KMS-11 (cell line): Measurements from ENCODE around the gene PER1.

Experiments
- H2AFZ ChIP-seq: fragments of 200-600 bp; sonication (generic); 2 replicates; pipeline ENCODE4 v1.6.1; 2016; ENCODE audit warnings: antibody characterized with exemption, mixed run types, low read depth
- H3K27ac ChIP-seq: fragments of 200-600 bp; sonication (generic); 2 replicates; pipeline ENCODE4 v1.6.1; 2016; ENCODE audit warnings: mild to moderate bottlenecking, mixed run types
- H3K27me3 ChIP-seq: fragments of 200-600 bp; sonication (generic); 2 replicates; pipeline ENCODE4 v1.6.1; 2017; ENCODE audit warnings: mild to moderate bottlenecking, low read depth, mixed run types, moderate library complexity; ENCODE audit not compliant: insufficient read depth
- H3K36me3 ChIP-seq: fragments of 200-600 bp; sonication (generic); 2 replicates; pipeline ENCODE4 v1.6.1; 2017; ENCODE audit warnings: mild to moderate bottlenecking, mixed run types; ENCODE audit not compliant: insufficient read depth
- H3K4me1 ChIP-seq: fragments of 200-600 bp; sonication (generic); 2 replicates; pipeline ENCODE4 v1.6.1; 2016; ENCODE audit warnings: mild to moderate bottlenecking, low read depth, mixed run types; ENCODE audit not compliant: poor library complexity, severe bottlenecking
- H3K4me2 ChIP-seq: fragments of 200-600 bp; sonication (generic); 2 replicates; pipeline ENCODE4 v1.7.0; 2016; ENCODE audit warnings: mild to moderate bottlenecking, mixed run types
- H3K4me3 ChIP-seq: fragments of 200-600 bp; sonication (generic); IDR thresholded peaks from 2 replicates; pipeline ENCODE4 v1.6.1; 2017; ENCODE audit warnings: low read depth, low read length, mixed read lengths; ENCODE audit not compliant: insufficient read depth
- H3K79me2 ChIP-seq: fragments of 200-600 bp; sonication (generic); 2 replicates; pipeline ENCODE4 v1.6.1; 2016; ENCODE audit warnings: low read depth, mixed run types; ENCODE audit not compliant: insufficient read depth
- H3K9ac ChIP-seq: fragments of 200-600 bp; sonication (generic); 2 replicates; pipeline ENCODE4 v1.6.1; 2016; ENCODE audit warnings: mild to moderate bottlenecking, mixed run types
- H4K20me1 ChIP-seq: fragments of 200-600 bp; sonication (generic); 2 replicates; pipeline ENCODE4 v1.6.1; 2016; ENCODE audit warnings: mild to moderate bottlenecking, mixed run types; ENCODE audit not compliant: insufficient read depth
- TF ChIP-seq, protein P1 (sequence below): fragments of 200-600 bp; sonication (generic); conservative IDR thresholded peaks from 2 replicates; pipeline ENCODE4 v1.6.1; 2017; ENCODE audit warnings: low read depth, mild to moderate bottlenecking, antibody characterized with exemption, low read length, moderate library complexity, mixed read lengths

PER1 gene

DNA sequence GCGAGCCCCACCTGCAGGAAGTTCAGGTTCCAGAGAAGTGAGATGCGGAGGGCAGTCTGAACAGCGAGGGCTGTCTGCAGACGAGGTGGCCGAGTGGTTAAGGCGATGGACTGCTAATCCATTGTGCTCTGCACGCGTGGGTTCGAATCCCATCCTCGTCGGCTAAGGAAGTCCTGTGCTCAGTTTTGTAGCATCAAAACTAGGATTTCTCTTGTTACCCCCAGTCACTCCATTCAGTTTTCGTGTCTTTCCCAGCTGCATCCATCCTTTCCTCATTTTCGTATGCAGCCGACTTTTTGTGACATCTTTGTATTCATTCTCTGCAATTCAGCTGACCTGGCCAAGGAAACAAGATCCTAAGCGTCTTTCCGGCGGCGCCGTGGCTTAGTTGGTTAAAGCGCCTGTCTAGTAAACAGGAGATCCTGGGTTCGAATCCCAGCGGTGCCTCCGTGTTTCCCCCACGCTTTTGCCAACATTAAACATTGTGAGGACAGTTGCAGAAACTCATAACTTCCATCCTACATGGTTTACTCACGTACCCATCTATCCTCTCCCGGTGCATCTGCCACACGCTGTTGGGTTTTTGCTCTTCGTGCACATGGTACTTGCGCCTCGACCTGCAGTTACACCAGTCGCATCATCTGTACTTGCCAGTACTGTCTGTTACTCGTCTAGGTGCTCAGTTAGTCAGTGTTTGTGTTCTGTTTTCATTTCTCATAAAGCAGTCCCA is 34.7 kb upstream of the PER1 start:
- peak overlapping the region; percentile 88 for H3K27ac ChIP-seq
- H3K79me2 ChIP-seq: no peaks in the 10 kb centered on the region

GRCh38 chr17:8186446-8186786 is 34.2 kb upstream of the PER1 start:
- peak overlapping the region; percentile 41; the same call in 1 of the 2 replicates for H3K9ac ChIP-seq
- no peaks in the 10 kb centered on the region for H4K20me1 ChIP-seq
- peaks cover 9% of the 10 kb centered on the region for H3K4me1 ChIP-seq
- H3K27me3 ChIP-seq: no peaks in the 10 kb centered on the region
- H2AFZ ChIP-seq: peak overlapping the region; percentile 87
- H3K79me2 ChIP-seq: no peaks in the 10 kb centered on the region
- H3K4me3 ChIP-seq: no peak overlapping the region
- peak overlapping the region; percentile 76 for H3K27ac ChIP-seq
- H3K36me3 ChIP-seq: no peaks in the 10 kb centered on the region
- peak overlapping the region; percentile 17; the same call in 1 of the 2 replicates for H3K4me2 ChIP-seq
- TF ChIP-seq, protein P1, sequence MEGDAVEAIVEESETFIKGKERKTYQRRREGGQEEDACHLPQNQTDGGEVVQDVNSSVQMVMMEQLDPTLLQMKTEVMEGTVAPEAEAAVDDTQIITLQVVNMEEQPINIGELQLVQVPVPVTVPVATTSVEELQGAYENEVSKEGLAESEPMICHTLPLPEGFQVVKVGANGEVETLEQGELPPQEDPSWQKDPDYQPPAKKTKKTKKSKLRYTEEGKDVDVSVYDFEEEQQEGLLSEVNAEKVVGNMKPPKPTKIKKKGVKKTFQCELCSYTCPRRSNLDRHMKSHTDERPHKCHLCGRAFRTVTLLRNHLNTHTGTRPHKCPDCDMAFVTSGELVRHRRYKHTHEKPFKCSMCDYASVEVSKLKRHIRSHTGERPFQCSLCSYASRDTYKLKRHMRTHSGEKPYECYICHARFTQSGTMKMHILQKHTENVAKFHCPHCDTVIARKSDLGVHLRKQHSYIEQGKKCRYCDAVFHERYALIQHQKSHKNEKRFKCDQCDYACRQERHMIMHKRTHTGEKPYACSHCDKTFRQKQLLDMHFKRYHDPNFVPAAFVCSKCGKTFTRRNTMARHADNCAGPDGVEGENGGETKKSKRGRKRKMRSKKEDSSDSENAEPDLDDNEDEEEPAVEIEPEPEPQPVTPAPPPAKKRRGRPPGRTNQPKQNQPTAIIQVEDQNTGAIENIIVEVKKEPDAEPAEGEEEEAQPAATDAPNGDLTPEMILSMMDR: no peak

More for the DNA sequence above, 34.7 kb upstream of the PER1 start:
- H2AFZ ChIP-seq: peak overlapping the region; percentile 87; the same call in 1 of the 2 replicates
- H3K4me2 ChIP-seq: peak overlapping the region; percentile 83
- TF ChIP-seq, protein P1: no peak
- no peak overlapping the region for H3K4me3 ChIP-seq
- H3K27me3 ChIP-seq: no peaks in the 10 kb centered on the region
- H4K20me1 ChIP-seq: no peaks in the 10 kb centered on the region
- no peaks in the 10 kb centered on the region for H3K36me3 ChIP-seq
- H3K4me1 ChIP-seq: peaks cover 9% of the 10 kb centered on the region
- H3K9ac ChIP-seq: no peak overlapping the region; the same call in 1 of the 2 replicates

- Histone ChIP-seq H3K79me2 (no peaks in the 10 kb centered on the region), H2AFZ (peak overlapping the region; percentile 87), H3K4me3 (no peak overlapping the region), H3K9ac (peak overlapping the region; percentile 41; the same call in 1 of the 2 replicates), H3K36me3 (no peaks in the 10 kb centered on the region), H3K4me2 (peak overlapping the region; percentile 38; the same call in 1 of the 2 replicates), H3K4me1 (peaks cover 7% of the 10 kb centered on the region), H3K27me3 (no peaks in the 10 kb centered on the region), H4K20me1 (no peaks in the 10 kb centered on the region), H3K27ac (peak overlapping the region; percentile 76)
- TF ChIP-seq, protein P1: no peak
Observed at GRCh38 chr17:8185582-8186445, 33.6 kb upstream of the PER1 start.

- no peaks in the 10 kb centered on the region for H4K20me1 ChIP-seq
- no peaks in the 10 kb centered on the region for H3K36me3 ChIP-seq
- H2AFZ ChIP-seq: peak overlapping the region; percentile 47; the same call in 1 of the 2 replicates
- no peaks in the 10 kb centered on the region for H3K4me1 ChIP-seq
- H3K79me2 ChIP-seq: no peaks in the 10 kb centered on the region
- peak overlapping the region; percentile 18; the same call in 1 of the 2 replicates for H3K9ac ChIP-seq
- H3K27ac ChIP-seq: no peak overlapping the region
- TF ChIP-seq, protein P1: no peak
- no peak overlapping the region for H3K4me3 ChIP-seq
- H3K4me2 ChIP-seq: peak overlapping the region; percentile 29; the same call in 1 of the 2 replicates
- H3K27me3 ChIP-seq: no peaks in the 10 kb centered on the region
Observed at GRCh38 chr17:8176998-8177731, 25.0 kb upstream of the PER1 start.
